GM12891 (cell line): ENCODE data around the gene FLNC.

Experiments used
- POLR2A ChIP-seq: IDR thresholded peaks from 2 replicates; pipeline ENCODE4 v1.6.1; 2011; ENCODE audit warnings: low read depth, low read length, control low read depth
- POLR2AphosphoS5 ChIP-seq: IDR thresholded peaks from 2 replicates; pipeline ENCODE4 v1.6.1; 2011; ENCODE audit warnings: low read depth, low read length, control low read depth

GRCh38 chr7:128833946-128834325 lies 3.7 kb downstream of the FLNC start:
- TF ChIP-seq POLR2A, result no peak
- no peak for TF ChIP-seq POLR2AphosphoS5
